Astrocyte of the spinal cord (primary cell): Measurements from ENCODE around the gene CARMIL3.

Experiments
- DNase-seq: peaks from one replicate; pipeline ENCODE4 v3.0.0; 2011; ENCODE audit warnings: low read depth, low spot score
- H3K4me3 ChIP-seq: 2 replicates; pipeline ENCODE4 v1.5.1; 2011; ENCODE audit warnings: low read depth, mild to moderate bottlenecking, low read length, moderate library complexity
- CTCF ChIP-seq: IDR thresholded peaks from 2 replicates; pipeline ENCODE4 v1.5.1; 2012; ENCODE audit warnings: low read depth, mild to moderate bottlenecking, low read length, inconsistent platforms
- in situ Hi-C: cut with HindIII; loops from 2 replicates; pipeline ENCODE4 v1.10.0; 2017; ENCODE audit warnings: low sequenced_read_pairs

CARMIL3 gene

GRCh38 chr14:24096545-24097181 lies 44.9 kb downstream of the CARMIL3 start:
- no peak for TF ChIP-seq CTCF
- H3K4me3 ChIP-seq = no peak overlapping the region
- DNase-seq = no peak
- in situ Hi-C loops = no loop called here

GRCh38 chr14:24098229-24098926 lies 46.6 kb downstream of the CARMIL3 start:
- DNase-seq = no peak
- TF ChIP-seq CTCF = no peak
- in situ Hi-C loops = no loop called here
- no peak overlapping the region for H3K4me3 ChIP-seq

- no peak for DNase-seq
- in situ Hi-C loops = no loop called here
- no peak for TF ChIP-seq CTCF
- no peak overlapping the region for H3K4me3 ChIP-seq
Observed at GRCh38 chr14:24098927-24099813, 47.4 kb downstream of the CARMIL3 start.

GRCh38 chr14:24100197-24100981 lies 48.6 kb downstream of the CARMIL3 start:
- DNase-seq = no peak
- TF ChIP-seq CTCF = no peak
- in situ Hi-C loops = no loop called here
- no peak overlapping the region for H3K4me3 ChIP-seq

- no peak overlapping the region for H3K4me3 ChIP-seq
Observed at GRCh38 chr14:24100982-24101494, 49.2 kb downstream of the CARMIL3 start.

More at GRCh38 chr14:24100982-24101494, 49.2 kb downstream of the CARMIL3 start:
- no peak for TF ChIP-seq CTCF
- no peak for DNase-seq
- in situ Hi-C loops = no loop called here
